IPS-18c (cell line): Measurements from ENCODE around the gene PHLPP1.
"Not testable (repeated sequence)": the region's sequence is repeated elsewhere in the genome, so short reads cannot be mapped to it uniquely, and the experiment has no call there.

Experiments
- H3K4me3 ChIP-seq: 2 replicates; pipeline ENCODE4 v1.7.0; 2013; ENCODE audit warnings: low read depth, mild to moderate bottlenecking, low read length, moderate library complexity; ENCODE audit not compliant: insufficient read depth
- H3K9me3 ChIP-seq: one replicate; pipeline ENCODE4 v1.6.1; 2013; ENCODE audit warnings: mild to moderate bottlenecking, low read length, moderate library complexity; ENCODE audit not compliant: control insufficient read depth, insufficient read depth

PHLPP1 gene

GRCh38 chr18:62809445-62809844, 94.1 kb downstream of the PHLPP1 start:
- H3K9me3 ChIP-seq, H3K4me3 ChIP-seq: not testable (repeated sequence)

- H3K9me3 ChIP-seq = no peaks in the 10 kb centered on the region
- no peak overlapping the region for H3K4me3 ChIP-seq
Measured at GRCh38 chr18:62809900-62810299, 94.6 kb downstream of the PHLPP1 start.

- H3K4me3 ChIP-seq = no peak overlapping the region
- no peaks in the 10 kb centered on the region for H3K9me3 ChIP-seq
Measured at GRCh38 chr18:62810682-62811081, 95.3 kb downstream of the PHLPP1 start.

- Histone ChIP-seq H3K9me3 (no peaks in the 10 kb centered on the region), H3K4me3 (no peak overlapping the region)
Measured at GRCh38 chr18:62811674-62812073, 96.3 kb downstream of the PHLPP1 start.

GRCh38 chr18:62812242-62812641, 96.9 kb downstream of the PHLPP1 start:
- H3K4me3 ChIP-seq = no peak overlapping the region
- H3K9me3 ChIP-seq = no peaks in the 10 kb centered on the region

- Histone ChIP-seq H3K4me3 (no peak overlapping the region), H3K9me3 (no peaks in the 10 kb centered on the region)
Measured at GRCh38 chr18:62812876-62813275, 97.5 kb downstream of the PHLPP1 start.

GRCh38 chr18:62814132-62814759, 98.9 kb downstream of the PHLPP1 start:
- H3K4me3 ChIP-seq = no peak overlapping the region

GRCh38 chr18:62825382-62825781, 110.0 kb downstream of the PHLPP1 start:
- Histone ChIP-seq H3K9me3 (no peaks in the 10 kb centered on the region), H3K4me3 (no peak overlapping the region)

More at GRCh38 chr18:62814132-62814759, 98.9 kb downstream of the PHLPP1 start:
- H3K9me3 ChIP-seq = no peaks in the 10 kb centered on the region

- H3K9me3 ChIP-seq = no peaks in the 10 kb centered on the region
- H3K4me3 ChIP-seq = no peak overlapping the region
Measured at GRCh38 chr18:62827397-62827796, 112.1 kb downstream of the PHLPP1 start.

- no peak overlapping the region for H3K4me3 ChIP-seq
- H3K9me3 ChIP-seq = no peaks in the 10 kb centered on the region
Measured at GRCh38 chr18:62828091-62828640, 112.8 kb downstream of the PHLPP1 start.

GRCh38 chr18:62828852-62829251, 113.5 kb downstream of the PHLPP1 start:
- no peak overlapping the region for H3K4me3 ChIP-seq
- no peaks in the 10 kb centered on the region for H3K9me3 ChIP-seq

- Histone ChIP-seq H3K9me3 (no peaks in the 10 kb centered on the region), H3K4me3 (no peak overlapping the region)
Measured at GRCh38 chr18:62829936-62830335, 114.6 kb downstream of the PHLPP1 start.

- no peaks in the 10 kb centered on the region for H3K9me3 ChIP-seq
- H3K4me3 ChIP-seq = no peak overlapping the region
Measured at GRCh38 chr18:62832282-62832681, 116.9 kb downstream of the PHLPP1 start.

- no peaks in the 10 kb centered on the region for H3K9me3 ChIP-seq
- no peak overlapping the region for H3K4me3 ChIP-seq
Measured at GRCh38 chr18:62833494-62833893, 118.2 kb downstream of the PHLPP1 start.

- H3K4me3 ChIP-seq = no peak overlapping the region
- H3K9me3 ChIP-seq = no peaks in the 10 kb centered on the region
Measured at GRCh38 chr18:62834715-62835114, 119.4 kb downstream of the PHLPP1 start.

GRCh38 chr18:62837011-62837410, 121.7 kb downstream of the PHLPP1 start:
- no peak overlapping the region for H3K4me3 ChIP-seq
- H3K9me3 ChIP-seq = no peaks in the 10 kb centered on the region

- H3K9me3 ChIP-seq = no peaks in the 10 kb centered on the region
- no peak overlapping the region; the same call in 1 of the 2 replicates for H3K4me3 ChIP-seq
Measured at GRCh38 chr18:62838475-62839098, 123.2 kb downstream of the PHLPP1 start.

GRCh38 chr18:62839874-62840713, 124.8 kb downstream of the PHLPP1 start:
- no peak overlapping the region for H3K4me3 ChIP-seq
- H3K9me3 ChIP-seq = no peaks in the 10 kb centered on the region
